GM23248 (cell line): ENCODE measurements around the gene TINCR. TPM values are rescaled to one million over a fixed set of nuclear protein-coding genes. Genes with fewer than 3 reads are reported as not detected.

ENCODE experiments used
- DNase-seq: peaks from one replicate; pipeline ENCODE4 v3.0.0-alpha.2; 2015
- H2AFZ ChIP-seq: fragments of 200-600 bp; sonication (generic); 2 replicates; pipeline ENCODE4 v1.6.1; 2016; ENCODE audit warnings: antibody characterized with exemption
- H3F3A ChIP-seq: fragments of 200-600 bp; sonication (generic); 2 replicates; pipeline ENCODE4 v1.6.1; 2016; ENCODE audit warnings: mild to moderate bottlenecking, antibody characterized with exemption, mixed run types; ENCODE audit not compliant: insufficient read depth
- H3K27ac ChIP-seq: fragments of 200-600 bp; sonication (generic); 2 replicates; pipeline ENCODE4 v1.5.1; 2016; ENCODE audit warnings: mild to moderate bottlenecking
- H3K27me3 ChIP-seq: fragments of 200-600 bp; sonication (generic); replicated peaks from 2 replicates; pipeline ENCODE4 v1.6.1; 2016; ENCODE audit warnings: mild to moderate bottlenecking; ENCODE audit not compliant: insufficient read depth
- H3K36me3 ChIP-seq: fragments of 200-600 bp; sonication (generic); 2 replicates; pipeline ENCODE4 v1.6.1; 2016; ENCODE audit warnings: low read depth, mild to moderate bottlenecking
- H3K4me1 ChIP-seq: fragments of 200-600 bp; sonication (generic); 2 replicates; pipeline ENCODE4 v1.6.1; 2016; ENCODE audit warnings: mild to moderate bottlenecking; ENCODE audit not compliant: insufficient read depth
- H3K4me2 ChIP-seq: fragments of 200-600 bp; sonication (generic); one replicate; pipeline ENCODE4 v1.6.1; 2016; ENCODE audit warnings: mild to moderate bottlenecking; ENCODE audit not compliant: unreplicated experiment
- H3K4me3 ChIP-seq: fragments of 200-600 bp; sonication (generic); 2 replicates; pipeline ENCODE4 v1.5.1; 2016; ENCODE audit warnings: mild to moderate bottlenecking
- H3K79me2 ChIP-seq: fragments of 200-600 bp; sonication (generic); 2 replicates; pipeline ENCODE4 v1.6.1; 2016; ENCODE audit warnings: mild to moderate bottlenecking; ENCODE audit not compliant: insufficient read depth
- H3K9ac ChIP-seq: fragments of 200-600 bp; sonication (generic); 2 replicates; pipeline ENCODE4 v1.6.1; 2016; ENCODE audit warnings: mild to moderate bottlenecking
- H3K9me2 ChIP-seq: fragments of 200-600 bp; sonication (generic); 2 replicates; pipeline ENCODE4 v1.6.1; 2016; ENCODE audit warnings: mixed run types, mild to moderate bottlenecking, moderate library complexity; ENCODE audit not compliant: insufficient read depth
- H3K9me3 ChIP-seq: fragments of 200-600 bp; sonication (generic); one replicate; pipeline ENCODE4 v1.6.1; 2017; ENCODE audit warnings: low read depth
- H4K20me1 ChIP-seq: fragments of 200-600 bp; sonication (generic); 2 replicates; pipeline ENCODE4 v1.6.0; 2016; ENCODE audit not compliant: insufficient read depth
- EZH2 ChIP-seq: fragments of 200-600 bp; sonication (generic); IDR thresholded peaks from 2 replicates; pipeline ENCODE4 v1.6.1; 2018; ENCODE audit warnings: antibody characterized with exemption, mild to moderate bottlenecking; ENCODE audit not compliant: insufficient read depth, poor library complexity, severe bottlenecking
- EZH2phosphoT487 ChIP-seq: fragments of 200-600 bp; sonication (generic); IDR thresholded peaks from 2 replicates; pipeline ENCODE4 v1.6.1; 2018; ENCODE audit warnings: antibody characterized with exemption, moderate library complexity, mild to moderate bottlenecking, low read depth; ENCODE audit not compliant: insufficient read depth
- WGBS, 2 experiments: methylation state at CpG; one replicate each; pipeline ENCODE4 v1.1.6; 2015 to 2017; ENCODE audit warnings: low lambda C conversion rate in 2 of 2, low coverage in 1 of 2; ENCODE audit errors: missing lambda C conversion rate in 2 of 2; 5-methylcytosine and 5-hydroxymethylcytosine counted together
- in situ Hi-C: fragments of 300-500 bp; cut with MboI; formaldehyde crosslinking; loops from 2 replicates; pipeline ENCODE4 v1.15.0; 2020
- polyA plus RNA-seq: library from polyadenylated mRNA; unstranded; fragments of >200 nt; fragmentation: Nextera tagmentation; extraction: Ambion mirVana; gene quantifications from 2 replicates; pipeline ENCODE4 v1.2.1, GENCODE V29; 2016
- total RNA-seq: library from RNA; depleted of rRNA; stranded (reverse); fragments of >200 nt; shearing (Covaris generic); gene quantifications from 2 replicates; pipeline ENCODE4 v1.2.3, GENCODE V29; 2014

The TINCR gene
- total and polyA plus RNA-seq, 2 experiments from 2014 or later: 1.6 TPM; not detected in 1

GRCh38 chr19:5536337-5536894 lies 31.3 kb downstream of the TINCR start:
- Histone ChIP-seq H3K4me3 (no peak overlapping the region), H4K20me1 (no peaks in the 10 kb centered on the region), H3K9me2 (no peaks in the 10 kb centered on the region), H3K9me3 (no peaks in the 10 kb centered on the region), H3K4me2 (peak overlapping the region; percentile 53), H3K4me1 (no peaks in the 10 kb centered on the region), H2AFZ (no peak overlapping the region), H3K27ac (no peak overlapping the region), H3K27me3 (no peaks in the 10 kb centered on the region; the same call in 1 of the 2 replicates), H3K36me3 (no peaks in the 10 kb centered on the region), H3K9ac (no peak overlapping the region), H3F3A (no peaks in the 10 kb centered on the region), H3K79me2 (no peaks in the 10 kb centered on the region)
- DNase-seq: peak; percentile 65
- 6 to 9% methylated on average over 20 to 38 of the region's 38 CpGs for WGBS, 2 experiments
- in situ Hi-C loops: no loop called here
- TF ChIP-seq EZH2: no peak
- TF ChIP-seq EZH2phosphoT487: no peak

GRCh38 chr19:5534787-5535586 lies 32.8 kb downstream of the TINCR start:
- Histone ChIP-seq H3K4me3 (no peak overlapping the region), H3K4me2 (no peak overlapping the region), H2AFZ (no peak overlapping the region), H4K20me1 (no peaks in the 10 kb centered on the region), H3K9ac (no peak overlapping the region), H3K9me2 (no peaks in the 10 kb centered on the region), H3K27me3 (no peaks in the 10 kb centered on the region; the same call in none of the 2 replicates), H3K36me3 (no peaks in the 10 kb centered on the region), H3K27ac (no peak overlapping the region), H3F3A (no peaks in the 10 kb centered on the region), H3K4me1 (no peaks in the 10 kb centered on the region), H3K79me2 (no peaks in the 10 kb centered on the region), H3K9me3 (no peaks in the 10 kb centered on the region)
- WGBS, 2 experiments: 52 to 54% methylated on average over 9 of the region's 9 CpGs
- in situ Hi-C loops: no loop called here
- TF ChIP-seq EZH2phosphoT487: no peak
- TF ChIP-seq EZH2: no peak
- no peak for DNase-seq

GRCh38 chr19:5533257-5533656 lies 34.5 kb downstream of the TINCR start:
- H2AFZ ChIP-seq: no peak overlapping the region
- WGBS, 2 experiments: 81 to 84% methylated on average over 3 of the region's 3 CpGs
- no peaks in the 10 kb centered on the region for H4K20me1 ChIP-seq
- no peak overlapping the region for H3K27ac ChIP-seq
- no peaks in the 10 kb centered on the region for H3K9me2 ChIP-seq
- no peaks in the 10 kb centered on the region for H3K79me2 ChIP-seq
- no peak for DNase-seq
- H3K4me3 ChIP-seq: no peak overlapping the region
- TF ChIP-seq EZH2 (no peak), EZH2phosphoT487 (no peak)
- H3K27me3 ChIP-seq: no peaks in the 10 kb centered on the region; the same call in none of the 2 replicates
- in situ Hi-C loops: no loop called here
- H3K9ac ChIP-seq: no peak overlapping the region
- no peak overlapping the region for H3K4me2 ChIP-seq
- no peaks in the 10 kb centered on the region for H3K9me3 ChIP-seq
- no peaks in the 10 kb centered on the region for H3F3A ChIP-seq
- no peaks in the 10 kb centered on the region for H3K4me1 ChIP-seq
- H3K36me3 ChIP-seq: no peaks in the 10 kb centered on the region

GRCh38 chr19:5530701-5531100 lies 37.1 kb downstream of the TINCR start:
- H3K36me3 ChIP-seq: no peaks in the 10 kb centered on the region
- H3K9me2 ChIP-seq: no peaks in the 10 kb centered on the region
- no peaks in the 10 kb centered on the region for H3F3A ChIP-seq
- H2AFZ ChIP-seq: no peak overlapping the region
- 71% methylated on average over 11 of the region's 11 CpGs for WGBS, 2 experiments
- H4K20me1 ChIP-seq: no peaks in the 10 kb centered on the region
- H3K9me3 ChIP-seq: no peaks in the 10 kb centered on the region
- no peak overlapping the region for H3K9ac ChIP-seq
- H3K4me3 ChIP-seq: no peak overlapping the region
- H3K79me2 ChIP-seq: no peaks in the 10 kb centered on the region
- peaks cover 6% of the 10 kb centered on the region for H3K27me3 ChIP-seq
- no peak overlapping the region for H3K27ac ChIP-seq
- TF ChIP-seq EZH2 (no peak), EZH2phosphoT487 (no peak)
- no peak for DNase-seq
- no peak overlapping the region for H3K4me2 ChIP-seq
- H3K4me1 ChIP-seq: no peaks in the 10 kb centered on the region
- in situ Hi-C loops: no loop called here
